GM12872 (cell line): ENCODE data around the gene ATP23.

ENCODE experiments used
- CTCF ChIP-seq: IDR thresholded peaks from 3 replicates; pipeline ENCODE4 v1.5.1; 2011; ENCODE audit warnings: low read depth, mild to moderate bottlenecking, low read length, moderate library complexity; ENCODE audit not compliant: insufficient read depth

The ATP23 gene

GRCh38 chr12:57918147-57918546 is 23.2 kb upstream of the ATP23 start:
- TF ChIP-seq CTCF, result no peak

DNA sequence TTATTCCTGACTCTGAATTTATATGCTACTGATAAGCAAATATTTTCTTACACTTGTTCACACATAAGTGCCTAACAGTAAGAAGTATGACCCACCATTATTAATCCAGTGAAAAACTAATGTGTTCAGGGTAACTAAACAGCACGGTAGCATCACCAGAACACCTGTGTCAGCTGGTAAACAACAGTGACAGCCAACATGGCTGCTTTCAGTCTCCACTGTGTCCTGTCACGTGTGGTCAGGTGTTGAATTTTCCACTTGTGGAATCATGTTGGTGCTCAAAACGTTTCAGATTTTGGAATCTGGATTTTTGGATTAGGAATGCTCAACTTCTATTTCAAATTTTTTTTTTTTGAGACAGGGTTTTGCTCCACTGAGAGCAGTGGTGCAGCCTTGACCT is 14.3 kb upstream of the ATP23 start:
- TF ChIP-seq CTCF, result no peak

- TF ChIP-seq CTCF, result no peak
Observed at GRCh38 chr12:57929092-57929830, 12.1 kb upstream of the ATP23 start.

DNA sequence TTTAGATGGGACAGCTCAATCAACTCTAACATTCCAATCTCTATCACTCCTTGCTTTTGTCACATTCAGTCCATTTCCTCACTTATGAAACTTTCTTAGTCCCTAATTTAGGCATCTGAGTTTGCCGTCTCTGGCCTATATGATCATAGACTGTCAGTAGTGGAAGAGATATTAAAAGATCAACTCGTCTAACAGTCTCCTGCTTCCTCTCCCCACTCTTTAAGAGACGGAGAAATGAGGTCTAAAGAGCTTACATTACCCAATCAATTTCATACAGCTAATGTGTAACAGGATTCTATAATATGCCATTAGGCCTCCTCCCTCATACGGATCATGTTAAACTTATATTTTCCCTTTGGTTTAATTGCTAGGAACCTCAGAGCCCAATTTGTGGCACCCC is 6.5 kb upstream of the ATP23 start:
- no peak for TF ChIP-seq CTCF

- no peak for TF ChIP-seq CTCF
Observed at GRCh38 chr12:57935331-57935730, 6.0 kb upstream of the ATP23 start.

DNA sequence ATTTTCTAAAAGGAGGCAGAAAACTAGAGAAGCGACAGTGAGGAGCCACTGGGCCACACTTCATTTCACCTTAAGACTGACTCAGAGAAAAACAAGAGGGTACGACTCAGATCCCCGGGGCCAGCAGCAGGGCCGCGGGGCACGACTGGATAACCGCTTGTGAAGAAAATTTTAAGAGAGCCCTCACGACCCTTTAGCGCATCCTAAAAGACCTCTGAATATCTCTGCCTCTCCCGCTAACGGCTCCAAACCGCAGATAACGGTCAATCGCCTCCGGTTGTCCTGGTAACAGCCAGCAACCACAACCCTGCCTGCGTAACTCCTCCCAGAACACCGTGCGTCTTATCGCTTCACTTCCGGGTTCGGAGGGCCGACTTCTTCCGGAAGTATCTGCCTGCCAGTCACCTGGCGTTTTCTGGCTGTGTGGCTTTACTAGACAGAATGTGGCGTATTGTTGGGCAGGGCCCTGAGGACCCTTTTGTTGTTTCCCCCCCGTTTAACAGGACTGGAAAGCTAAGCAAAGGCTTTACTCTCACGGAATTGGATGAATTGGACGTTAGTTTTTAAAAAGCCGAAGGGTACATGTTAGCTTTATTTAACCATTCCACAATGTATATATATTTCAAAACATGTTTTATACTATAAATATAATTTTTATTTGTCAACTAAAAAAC is 5.4 kb upstream of the ATP23 start:
- TF ChIP-seq CTCF, result no peak

- no peak for TF ChIP-seq CTCF
Observed at GRCh38 chr12:57936513-57936883, 4.9 kb upstream of the ATP23 start.
